Muscle layer of colon (tissue), 2 donors: Measurements from ENCODE around the gene FBH1.

Experiments
- H3K27ac ChIP-seq: one replicate; pipeline ENCODE4 v1.7.0; 2013; ENCODE audit warnings: low read depth, mild to moderate bottlenecking, low read length, moderate library complexity
- H3K27me3 ChIP-seq, 2 donors: one replicate each; pipeline ENCODE4 v1.7.0; 2013; ENCODE audit warnings: low read length in 2 of 2, mild to moderate bottlenecking in 2 of 2; ENCODE audit not compliant: insufficient read depth in 2 of 2, control insufficient read depth in 1 of 2
- H3K36me3 ChIP-seq: one replicate; pipeline ENCODE4 v1.7.0; 2013; ENCODE audit warnings: mild to moderate bottlenecking, low read length; ENCODE audit not compliant: insufficient read depth
- H3K4me1 ChIP-seq: one replicate; pipeline ENCODE4 v1.7.0; 2013; ENCODE audit warnings: mild to moderate bottlenecking, low read length; ENCODE audit not compliant: insufficient read depth
- H3K4me3 ChIP-seq, 2 donors: one replicate each; pipeline ENCODE4 v1.7.0; 2013; ENCODE audit warnings: low read length in 2 of 2, low read depth in 1 of 2, mild to moderate bottlenecking in 1 of 2, moderate library complexity in 1 of 2
- H3K9ac ChIP-seq: one replicate; pipeline ENCODE4 v1.7.0; 2013; ENCODE audit warnings: low read length
- H3K9me3 ChIP-seq: one replicate; pipeline ENCODE4 v1.7.0; 2013; ENCODE audit warnings: mild to moderate bottlenecking, low read length
- donor health status: abdominal sarcoma.
- donor health status: Adenocarcinoma of cecum.

Gene FBH1

GRCh38 chr10:5963071-5963470 is 73.0 kb downstream of the FBH1 start:
- H3K9ac ChIP-seq = no peak overlapping the region
- H3K36me3 ChIP-seq = no peaks in the 10 kb centered on the region
- H3K9me3 ChIP-seq = no peaks in the 10 kb centered on the region
- H3K4me1 ChIP-seq = no peaks in the 10 kb centered on the region
- no peaks in the 10 kb centered on the region for H3K27me3 ChIP-seq
- H3K27ac ChIP-seq = no peak overlapping the region
- H3K4me3 ChIP-seq = no peak overlapping the region

DNA sequence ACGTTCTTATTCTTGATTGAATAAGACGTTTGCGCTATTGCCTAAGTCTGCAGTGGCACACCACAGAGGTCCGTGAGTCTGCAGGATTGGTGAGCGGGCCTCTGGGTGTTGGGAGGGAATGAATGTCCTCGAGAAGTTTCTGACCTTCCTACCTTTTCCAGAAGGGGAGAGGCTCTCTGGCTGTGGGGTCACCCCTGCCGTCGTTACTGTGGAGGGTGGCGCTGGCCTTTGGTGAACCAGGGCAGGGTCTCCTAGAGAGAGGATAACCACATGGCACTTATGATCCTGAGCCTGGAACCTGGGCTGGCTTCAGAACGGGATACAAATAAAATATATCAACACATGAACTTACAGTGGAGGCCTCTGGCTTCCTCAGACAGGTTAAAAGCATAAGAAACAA is 73.5 kb downstream of the FBH1 start:
- Histone ChIP-seq H3K27ac (no peak overlapping the region), H3K27me3 (no peaks in the 10 kb centered on the region), H3K9ac (no peak overlapping the region), H3K9me3 (no peaks in the 10 kb centered on the region), H3K4me3 (no peak overlapping the region), H3K4me1 (no peaks in the 10 kb centered on the region), H3K36me3 (no peaks in the 10 kb centered on the region)

GRCh38 chr10:5964736-5965135 is 74.7 kb downstream of the FBH1 start:
- Histone ChIP-seq H3K36me3 (no peaks in the 10 kb centered on the region), H3K27me3 (no peaks in the 10 kb centered on the region), H3K4me3 (no peak overlapping the region), H3K9me3 (no peaks in the 10 kb centered on the region), H3K9ac (no peak overlapping the region), H3K27ac (no peak overlapping the region), H3K4me1 (no peaks in the 10 kb centered on the region)

- no peaks in the 10 kb centered on the region for H3K27me3 ChIP-seq
- no peak overlapping the region for H3K27ac ChIP-seq
- no peaks in the 10 kb centered on the region for H3K36me3 ChIP-seq
- no peak overlapping the region for H3K4me3 ChIP-seq
- no peaks in the 10 kb centered on the region for H3K9me3 ChIP-seq
- H3K9ac ChIP-seq = no peak overlapping the region
- H3K4me1 ChIP-seq = no peaks in the 10 kb centered on the region
Observed at GRCh38 chr10:5965266-5965665, 75.2 kb downstream of the FBH1 start.

DNA sequence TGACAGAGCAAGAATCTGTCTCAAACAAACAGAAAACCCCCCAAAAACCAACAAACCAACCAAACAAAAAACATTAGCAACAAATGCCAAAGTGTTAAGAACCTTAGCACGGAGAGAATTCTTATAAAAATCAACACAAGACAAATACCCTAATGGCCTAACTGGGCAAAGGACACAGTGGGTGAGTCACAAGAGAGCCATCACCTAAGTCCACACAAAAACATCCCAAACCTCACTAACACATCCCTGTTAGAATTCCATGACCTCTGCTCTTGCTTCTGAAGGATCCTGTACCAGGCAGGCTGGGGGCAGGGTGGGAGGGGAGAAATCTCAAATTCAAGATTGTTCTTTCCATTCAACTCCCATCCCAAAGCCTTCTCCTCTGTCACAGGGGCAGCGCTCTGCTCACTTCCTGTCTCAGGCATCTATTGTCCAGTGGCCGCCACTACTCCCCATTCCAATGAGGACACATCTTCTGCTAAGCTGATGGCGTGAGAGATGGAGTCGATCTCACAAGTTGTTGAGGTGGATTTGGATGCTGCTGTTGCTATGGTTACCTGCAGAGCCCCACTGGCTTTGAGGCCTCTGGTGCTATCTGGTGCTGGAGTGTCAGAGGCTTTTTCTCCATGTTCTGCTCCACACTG is 78.1 kb downstream of the FBH1 start:
- Histone ChIP-seq H3K4me1 (no peaks in the 10 kb centered on the region), H3K4me3 (no peak overlapping the region), H3K36me3 (no peaks in the 10 kb centered on the region), H3K27me3 (no peaks in the 10 kb centered on the region), H3K27ac (no peak overlapping the region), H3K9ac (no peak overlapping the region), H3K9me3 (no peaks in the 10 kb centered on the region)

DNA sequence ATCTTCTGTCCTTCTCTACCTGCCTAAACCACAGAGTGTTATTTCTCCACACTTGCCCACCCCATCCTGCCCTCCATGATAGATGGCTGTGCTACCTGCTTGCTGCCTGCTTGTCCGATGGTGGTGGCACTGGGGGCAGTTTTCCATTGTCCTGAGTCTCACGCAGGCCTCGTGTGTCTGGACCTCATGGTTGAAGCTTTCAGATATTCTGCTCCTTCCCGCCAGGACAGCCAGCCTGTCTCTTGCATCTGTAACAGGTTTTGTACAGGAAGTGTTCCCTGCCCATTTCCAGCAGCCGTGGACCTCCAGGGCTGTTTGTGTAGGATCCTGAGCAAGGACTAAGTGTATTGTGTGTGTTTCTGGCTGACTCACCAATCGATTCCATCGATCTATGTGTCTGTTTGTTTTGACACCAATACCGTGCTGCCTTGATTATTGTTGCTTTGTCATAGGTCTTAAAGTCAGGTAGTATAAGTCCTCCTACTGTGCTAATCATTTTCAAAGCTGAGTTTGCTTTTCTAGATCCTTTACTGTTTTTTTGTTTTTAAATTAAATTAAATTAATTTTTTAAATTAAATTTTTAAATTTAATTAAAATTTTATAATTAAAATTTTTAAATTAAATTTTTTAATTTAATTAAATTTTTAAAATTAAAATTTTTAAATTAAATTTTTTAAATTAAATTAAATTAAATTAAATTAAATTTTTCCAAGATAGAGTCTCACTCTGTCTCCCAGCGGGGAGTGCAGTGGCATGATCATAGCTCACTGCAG is 78.8 kb downstream of the FBH1 start:
- H3K27me3 ChIP-seq = no peaks in the 10 kb centered on the region
- no peaks in the 10 kb centered on the region for H3K9me3 ChIP-seq
- no peaks in the 10 kb centered on the region for H3K36me3 ChIP-seq
- no peak overlapping the region for H3K27ac ChIP-seq
- H3K9ac ChIP-seq = no peak overlapping the region
- H3K4me3 ChIP-seq = no peak overlapping the region
- H3K4me1 ChIP-seq = no peaks in the 10 kb centered on the region

GRCh38 chr10:5970066-5970465 is 80.0 kb downstream of the FBH1 start:
- H3K27me3 ChIP-seq = no peaks in the 10 kb centered on the region
- H3K27ac ChIP-seq = no peak overlapping the region
- H3K9ac ChIP-seq = no peak overlapping the region
- no peaks in the 10 kb centered on the region for H3K4me1 ChIP-seq
- H3K36me3 ChIP-seq = no peaks in the 10 kb centered on the region
- no peak overlapping the region for H3K4me3 ChIP-seq
- no peaks in the 10 kb centered on the region for H3K9me3 ChIP-seq

GRCh38 chr10:5970527-5970926 is 80.5 kb downstream of the FBH1 start:
- Histone ChIP-seq H3K4me1 (no peaks in the 10 kb centered on the region), H3K9ac (no peak overlapping the region), H3K36me3 (no peaks in the 10 kb centered on the region), H3K9me3 (no peaks in the 10 kb centered on the region), H3K27me3 (no peaks in the 10 kb centered on the region), H3K4me3 (no peak overlapping the region), H3K27ac (no peak overlapping the region)

DNA sequence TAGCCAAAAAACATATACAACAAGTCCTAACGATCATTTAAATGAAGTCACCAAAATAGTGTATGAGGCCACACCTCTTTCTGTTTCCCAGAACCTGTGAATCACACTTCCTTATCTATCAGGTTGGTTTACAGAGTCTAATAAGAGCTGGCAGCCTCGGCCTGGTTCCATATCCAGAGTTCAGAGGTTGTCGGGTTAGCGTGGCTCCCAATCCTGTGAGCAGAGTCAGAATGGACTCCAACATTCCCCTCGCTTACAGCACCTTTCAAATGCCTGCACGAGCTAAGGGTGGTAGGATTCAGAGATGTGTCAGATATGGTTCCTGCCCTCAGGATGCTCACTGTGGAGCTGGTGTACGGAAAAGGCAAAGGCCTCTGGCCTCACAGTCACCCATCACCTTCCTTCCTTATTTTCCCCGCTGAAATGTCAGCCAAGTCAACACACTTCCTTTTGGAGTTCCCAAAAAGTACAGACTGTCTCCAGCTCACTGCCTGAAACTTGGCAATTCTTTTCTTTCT is 81.3 kb downstream of the FBH1 start:
- no peaks in the 10 kb centered on the region for H3K27me3 ChIP-seq
- H3K4me3 ChIP-seq = no peak overlapping the region
- H3K4me1 ChIP-seq = no peaks in the 10 kb centered on the region
- no peaks in the 10 kb centered on the region for H3K36me3 ChIP-seq
- H3K9me3 ChIP-seq = no peaks in the 10 kb centered on the region
- no peak overlapping the region for H3K27ac ChIP-seq
- no peak overlapping the region for H3K9ac ChIP-seq

GRCh38 chr10:5971886-5972285 is 81.8 kb downstream of the FBH1 start:
- H3K27me3 ChIP-seq = no peaks in the 10 kb centered on the region
- no peak overlapping the region for H3K9ac ChIP-seq
- H3K4me1 ChIP-seq = no peaks in the 10 kb centered on the region
- H3K27ac ChIP-seq = no peak overlapping the region
- no peaks in the 10 kb centered on the region for H3K9me3 ChIP-seq
- H3K4me3 ChIP-seq = no peak overlapping the region
- no peaks in the 10 kb centered on the region for H3K36me3 ChIP-seq

DNA sequence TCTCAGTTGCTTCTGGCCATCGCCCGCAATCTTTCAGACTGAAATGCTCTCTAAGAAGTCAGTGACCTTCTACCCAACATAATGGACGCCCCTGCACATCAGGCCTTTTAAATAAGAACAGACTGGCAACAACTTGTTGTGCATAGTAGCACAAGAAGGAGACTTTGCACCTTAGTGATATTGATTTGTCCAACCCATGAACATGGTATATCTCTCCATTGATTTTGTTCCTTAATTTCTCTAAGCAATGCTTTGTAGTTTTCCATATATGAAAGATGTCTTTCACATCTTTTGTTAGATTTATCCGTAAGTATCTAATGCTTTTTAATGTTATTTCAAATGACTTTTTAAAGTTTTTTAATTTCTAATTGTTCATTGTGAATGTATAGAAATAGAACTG is 83.0 kb downstream of the FBH1 start:
- H3K27ac ChIP-seq = no peak overlapping the region
- no peaks in the 10 kb centered on the region for H3K4me1 ChIP-seq
- H3K27me3 ChIP-seq = no peaks in the 10 kb centered on the region
- H3K36me3 ChIP-seq = no peaks in the 10 kb centered on the region
- no peak overlapping the region for H3K4me3 ChIP-seq
- no peak overlapping the region for H3K9ac ChIP-seq
- H3K9me3 ChIP-seq = no peaks in the 10 kb centered on the region
